AG09309 (cell line): ENCODE measurements around the gene SHCBP1L.

Source experiments
- DNase-seq: peaks from one replicate; pipeline ENCODE4 v3.0.0-alpha.2; 2010; ENCODE audit warnings: low read depth
- H3K4me3 ChIP-seq: 2 replicates; pipeline ENCODE4 v1.5.1; 2011; ENCODE audit warnings: mild to moderate bottlenecking, low read depth, low read length, moderate library complexity; ENCODE audit not compliant: control insufficient read depth
- TF ChIP-seq, protein P1 (sequence below): IDR thresholded peaks from 2 replicates; pipeline ENCODE4 v1.5.1; 2011; ENCODE audit warnings: mild to moderate bottlenecking, low read depth, low read length, inconsistent platforms; ENCODE audit not compliant: insufficient read depth, control insufficient read depth; ENCODE audit errors: missing control alignments

Gene SHCBP1L

GRCh38 chr1:182851825-182852224, 101.1 kb downstream of the SHCBP1L start:
- no peak for DNase-seq
- TF ChIP-seq, protein P1, sequence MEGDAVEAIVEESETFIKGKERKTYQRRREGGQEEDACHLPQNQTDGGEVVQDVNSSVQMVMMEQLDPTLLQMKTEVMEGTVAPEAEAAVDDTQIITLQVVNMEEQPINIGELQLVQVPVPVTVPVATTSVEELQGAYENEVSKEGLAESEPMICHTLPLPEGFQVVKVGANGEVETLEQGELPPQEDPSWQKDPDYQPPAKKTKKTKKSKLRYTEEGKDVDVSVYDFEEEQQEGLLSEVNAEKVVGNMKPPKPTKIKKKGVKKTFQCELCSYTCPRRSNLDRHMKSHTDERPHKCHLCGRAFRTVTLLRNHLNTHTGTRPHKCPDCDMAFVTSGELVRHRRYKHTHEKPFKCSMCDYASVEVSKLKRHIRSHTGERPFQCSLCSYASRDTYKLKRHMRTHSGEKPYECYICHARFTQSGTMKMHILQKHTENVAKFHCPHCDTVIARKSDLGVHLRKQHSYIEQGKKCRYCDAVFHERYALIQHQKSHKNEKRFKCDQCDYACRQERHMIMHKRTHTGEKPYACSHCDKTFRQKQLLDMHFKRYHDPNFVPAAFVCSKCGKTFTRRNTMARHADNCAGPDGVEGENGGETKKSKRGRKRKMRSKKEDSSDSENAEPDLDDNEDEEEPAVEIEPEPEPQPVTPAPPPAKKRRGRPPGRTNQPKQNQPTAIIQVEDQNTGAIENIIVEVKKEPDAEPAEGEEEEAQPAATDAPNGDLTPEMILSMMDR, result no peak
- no peak overlapping the region for H3K4me3 ChIP-seq

DNA sequence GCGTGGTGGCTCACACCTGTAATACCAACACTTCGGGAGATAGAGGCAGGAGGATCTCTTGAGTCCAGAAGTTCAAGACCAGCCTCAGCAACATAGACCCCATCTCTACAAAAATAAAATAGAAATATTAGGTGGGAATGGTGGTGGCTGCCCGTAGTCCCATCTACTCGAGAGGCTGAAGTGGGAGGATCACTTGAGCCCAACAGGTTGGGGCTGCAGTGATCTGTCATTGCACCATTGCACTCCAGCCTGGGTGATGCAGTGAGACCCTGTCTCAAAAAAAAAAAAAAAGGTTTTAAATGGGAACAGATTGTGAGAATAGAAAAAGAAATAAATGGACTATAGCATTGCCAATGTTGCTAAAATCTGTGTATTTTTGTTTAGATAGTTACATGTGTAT, 102.6 kb downstream of the SHCBP1L start:
- DNase-seq, result no peak
- no peak overlapping the region for H3K4me3 ChIP-seq
- TF ChIP-seq, protein P1, result no peak
